Duodenal mucosa (tissue), 2 donors: Measurements from ENCODE around the gene SH3GLB1.

Experiments used
- H3K27ac ChIP-seq: one replicate; pipeline ENCODE4 v1.7.0; 2013; ENCODE audit warnings: low read depth, low read length
- H3K27me3 ChIP-seq, 2 donors: one replicate each; pipeline ENCODE4 v1.7.0; 2013; ENCODE audit warnings: low read length in 2 of 2, control low read depth in 1 of 2; ENCODE audit not compliant: insufficient read depth in 2 of 2, control insufficient read depth in 1 of 2
- H3K36me3 ChIP-seq, 2 donors: one replicate each; pipeline ENCODE4 v1.7.0; 2013; ENCODE audit warnings: low read length in 2 of 2, control low read depth in 1 of 2; ENCODE audit not compliant: insufficient read depth in 2 of 2, control insufficient read depth in 1 of 2
- H3K4me1 ChIP-seq, 2 donors: one replicate each; pipeline ENCODE4 v1.7.0; 2013; ENCODE audit warnings: low read length in 2 of 2, control low read depth in 1 of 2; ENCODE audit not compliant: insufficient read depth in 2 of 2, control insufficient read depth in 1 of 2
- H3K4me3 ChIP-seq, 2 donors: one replicate each; pipeline ENCODE4 v1.7.0; 2013; ENCODE audit warnings: low read length in 2 of 2, low read depth in 1 of 2
- H3K9ac ChIP-seq, 2 donors: one replicate each; pipeline ENCODE4 v1.7.0; 2013; ENCODE audit warnings: low read length in 2 of 2, low read depth in 1 of 2
- H3K9me3 ChIP-seq, 2 donors: one replicate each; pipeline ENCODE4 v1.7.0; 2013; ENCODE audit warnings: low read length in 2 of 2, control low read depth in 1 of 2; ENCODE audit not compliant: control insufficient read depth in 1 of 2

Gene SH3GLB1

GRCh38 chr1:86753700-86754099, 49.3 kb downstream of the SH3GLB1 start:
- Histone ChIP-seq H3K27me3 (no peaks in the 10 kb centered on the region), H3K9ac (no peak overlapping the region), H3K9me3 (no peaks in the 10 kb centered on the region), H3K36me3 (no peaks in the 10 kb centered on the region), H3K4me1 (peaks cover 7 to 14% of the 10 kb centered on the region in 2 donors), H3K4me3 (no peak overlapping the region), H3K27ac (no peak overlapping the region)

GRCh38 chr1:86754265-86754974, 50.0 kb downstream of the SH3GLB1 start:
- Histone ChIP-seq H3K27ac (no peak overlapping the region), H3K27me3 (no peaks in the 10 kb centered on the region), H3K36me3 (no peaks in the 10 kb centered on the region), H3K4me3 (no peak overlapping the region), H3K4me1 (peaks cover 7 to 15% of the 10 kb centered on the region in 2 donors), H3K9me3 (no peaks in the 10 kb centered on the region), H3K9ac (no peak overlapping the region)

DNA sequence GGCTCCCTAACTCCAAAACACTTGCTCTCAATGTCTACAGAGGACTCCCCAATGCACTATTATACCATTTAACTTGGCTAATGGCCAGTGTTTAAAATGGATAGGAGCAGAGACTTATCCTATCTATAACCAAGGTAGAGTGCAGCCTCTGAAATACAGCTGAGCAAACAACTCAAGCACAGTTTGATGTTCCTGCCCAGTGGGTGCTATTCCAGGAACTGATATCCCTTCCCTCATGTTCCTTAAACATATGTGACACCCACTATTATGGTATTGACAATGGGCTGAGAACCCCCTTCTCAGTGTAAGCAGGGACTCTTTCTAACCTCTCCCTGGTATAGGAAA, 51.7 kb downstream of the SH3GLB1 start:
- Histone ChIP-seq H3K4me3 (peak overlapping the region in 1 of 2 donors; percentile 46), H3K27ac (no peak overlapping the region), H3K27me3 (no peaks in the 10 kb centered on the region)

DNA sequence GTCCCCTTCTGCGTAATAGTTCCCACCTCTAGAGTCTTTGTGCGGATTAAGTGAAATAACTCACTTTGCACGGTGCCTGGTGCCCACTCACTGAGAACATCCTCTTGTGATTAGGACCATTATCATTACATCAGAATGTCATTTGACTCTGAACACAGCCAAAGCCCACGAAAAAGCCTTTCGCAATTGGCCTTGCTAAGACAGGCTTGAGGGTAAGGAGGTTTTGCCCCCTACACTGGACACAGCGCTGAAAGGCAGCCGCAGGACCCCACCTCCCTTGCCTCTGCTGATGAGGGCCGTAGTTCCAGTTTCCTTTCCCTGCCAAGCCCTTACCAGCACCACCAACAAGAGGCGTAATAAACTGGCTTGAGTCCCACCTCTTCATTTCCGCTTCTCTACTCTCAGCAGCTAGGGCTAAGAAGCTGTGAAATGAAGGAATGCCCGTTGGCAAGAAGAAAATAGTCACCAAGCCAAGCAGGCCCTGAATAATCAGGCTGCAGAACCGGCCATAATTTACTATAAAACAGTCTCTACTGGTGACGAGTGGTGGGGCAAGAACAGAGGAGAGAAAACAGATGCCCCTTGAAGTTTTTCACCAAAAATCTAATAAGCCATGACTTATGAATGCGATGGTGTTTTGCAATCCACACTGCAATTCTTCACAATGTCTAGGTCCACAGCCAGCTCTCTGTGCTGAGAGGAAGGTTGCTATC, 53.1 kb downstream of the SH3GLB1 start:
- Histone ChIP-seq H3K9me3 (no peaks in the 10 kb centered on the region), H3K27me3 (no peaks in the 10 kb centered on the region), H3K36me3 (no peaks in the 10 kb centered on the region), H3K4me3 (no peak overlapping the region), H3K27ac (no peak overlapping the region), H3K4me1 (peaks cover 8 to 17% of the 10 kb centered on the region in 2 donors), H3K9ac (no peak overlapping the region)

More for the DNA sequence above, 51.7 kb downstream of the SH3GLB1 start:
- Histone ChIP-seq H3K4me1 (peaks cover 7 to 15% of the 10 kb centered on the region in 2 donors), H3K9me3 (no peaks in the 10 kb centered on the region), H3K9ac (no peak overlapping the region), H3K36me3 (no peaks in the 10 kb centered on the region)

- Histone ChIP-seq H3K4me1 (peaks cover 12 to 22% of the 10 kb centered on the region in 2 donors), H3K9me3 (no peaks in the 10 kb centered on the region), H3K27me3 (no peaks in the 10 kb centered on the region), H3K27ac (no peak overlapping the region), H3K9ac (no peak overlapping the region), H3K4me3 (no peak overlapping the region), H3K36me3 (no peaks in the 10 kb centered on the region)
These were observed 54.2 kb downstream of the SH3GLB1 start for GRCh38 chr1:86758570-86758969.

- Histone ChIP-seq H3K4me3 (no peak overlapping the region), H3K4me1 (peaks cover 12 to 22% of the 10 kb centered on the region in 2 donors), H3K27me3 (no peaks in the 10 kb centered on the region), H3K36me3 (no peaks in the 10 kb centered on the region), H3K9ac (no peak overlapping the region), H3K9me3 (no peaks in the 10 kb centered on the region), H3K27ac (no peak overlapping the region)
These were observed 55.8 kb downstream of the SH3GLB1 start for GRCh38 chr1:86760199-86760598.

DNA sequence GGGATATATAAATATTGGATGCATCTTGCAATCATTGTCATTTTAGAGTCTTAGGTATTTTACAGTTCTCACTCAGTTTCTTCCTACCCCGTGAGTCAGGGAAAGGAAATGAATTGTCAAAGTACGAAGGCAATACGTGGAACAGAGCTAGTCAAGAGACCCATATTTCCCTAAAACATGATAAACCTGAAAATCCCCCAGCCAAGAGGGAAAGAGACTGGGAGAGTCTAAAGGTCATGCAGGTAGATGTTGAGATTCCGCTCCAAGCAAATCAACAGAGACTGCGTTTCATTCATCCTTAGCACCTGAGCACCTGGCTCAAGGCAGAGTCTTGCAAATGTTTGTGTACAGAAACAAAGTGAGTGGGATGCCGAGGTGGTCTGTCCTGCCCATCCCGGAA, 58.0 kb downstream of the SH3GLB1 start:
- Histone ChIP-seq H3K4me3 (peak overlapping the region in 1 of 2 donors; percentile 51), H3K9me3 (no peaks in the 10 kb centered on the region), H3K27me3 (no peaks in the 10 kb centered on the region), H3K4me1 (peaks cover 5 to 13% of the 10 kb centered on the region in 2 donors), H3K36me3 (no peaks in the 10 kb centered on the region), H3K9ac (no peak overlapping the region), H3K27ac (no peak overlapping the region)

- no peaks in the 10 kb centered on the region for H3K27me3 ChIP-seq
- no peak overlapping the region for H3K9ac ChIP-seq
- peaks cover 5 to 7% of the 10 kb centered on the region in 2 donors for H3K4me1 ChIP-seq
- H3K36me3 ChIP-seq = no peaks in the 10 kb centered on the region
- no peak overlapping the region for H3K27ac ChIP-seq
- no peak overlapping the region for H3K4me3 ChIP-seq
- H3K9me3 ChIP-seq = no peaks in the 10 kb centered on the region
These were observed 60.1 kb downstream of the SH3GLB1 start for GRCh38 chr1:86764523-86764922.

- H3K9me3 ChIP-seq = no peaks in the 10 kb centered on the region
- no peak overlapping the region for H3K27ac ChIP-seq
- H3K27me3 ChIP-seq = no peaks in the 10 kb centered on the region
- no peak overlapping the region for H3K9ac ChIP-seq
- no peak overlapping the region for H3K4me3 ChIP-seq
- no peaks in the 10 kb centered on the region for H3K36me3 ChIP-seq
- peaks cover 5 to 7% of the 10 kb centered on the region in 2 donors for H3K4me1 ChIP-seq
These were observed 60.7 kb downstream of the SH3GLB1 start for GRCh38 chr1:86765073-86765472.

- Histone ChIP-seq H3K27me3 (no peaks in the 10 kb centered on the region), H3K4me3 (no peak overlapping the region), H3K27ac (no peak overlapping the region), H3K9ac (no peak overlapping the region), H3K9me3 (no peaks in the 10 kb centered on the region), H3K36me3 (no peaks in the 10 kb centered on the region), H3K4me1 (peaks cover 5 to 7% of the 10 kb centered on the region in 2 donors)
These were observed 61.3 kb downstream of the SH3GLB1 start for GRCh38 chr1:86765674-86766073.
